ENCODE measurements around the gene APBB3.

The APBB3 gene

GRCh38 chr5:140550147-140551079, 14.0 kb downstream of the APBB3 start:
- no peak for DNase-seq

GRCh38 chr5:140549237-140550144, 14.9 kb downstream of the APBB3 start:
- peak; percentile 38 for DNase-seq

GRCh38 chr5:140548791-140549190, 15.6 kb downstream of the APBB3 start:
- no peak for DNase-seq

GRCh38 chr5:140548300-140548688, 16.1 kb downstream of the APBB3 start:
- DNase-seq = no peak

GRCh38 chr5:140547508-140548299, 16.7 kb downstream of the APBB3 start, which contains the start of gene EIF4EBP3:
EIF4EBP3 (plus strand) TSS chr5:140547662; CDS start chr5:140547738, 76 bp downstream.
- DNase-seq = peak; percentile 90

- DNase-seq = peak; percentile 41
Observed at GRCh38 chr5:140546851-140547507, 17.4 kb downstream of the APBB3 start.

GRCh38 chr5:140545606-140546005, 18.8 kb downstream of the APBB3 start:
- no peak for DNase-seq

GRCh38 chr5:140544986-140545385, 19.4 kb downstream of the APBB3 start:
- DNase-seq = no peak

GRCh38 chr5:140542972-140543371, 21.4 kb downstream of the APBB3 start:
- DNase-seq = no peak

- no peak for DNase-seq
Observed at GRCh38 chr5:140540227-140540626, 24.2 kb downstream of the APBB3 start.

GRCh38 chr5:140524003-140524402, 40.4 kb downstream of the APBB3 start:
- DNase-seq = no peak

- DNase-seq = no peak
Observed at GRCh38 chr5:140513124-140513523, 51.3 kb downstream of the APBB3 start.

GRCh38 chr5:140509898-140510297, 54.5 kb downstream of the APBB3 start:
- no peak for DNase-seq

Measured in CD4-positive, alpha-beta T cell treated with Interferon gamma for 1 hour (primary cell).